Measurements from ENCODE around the gene ANKRD28.

DNA sequence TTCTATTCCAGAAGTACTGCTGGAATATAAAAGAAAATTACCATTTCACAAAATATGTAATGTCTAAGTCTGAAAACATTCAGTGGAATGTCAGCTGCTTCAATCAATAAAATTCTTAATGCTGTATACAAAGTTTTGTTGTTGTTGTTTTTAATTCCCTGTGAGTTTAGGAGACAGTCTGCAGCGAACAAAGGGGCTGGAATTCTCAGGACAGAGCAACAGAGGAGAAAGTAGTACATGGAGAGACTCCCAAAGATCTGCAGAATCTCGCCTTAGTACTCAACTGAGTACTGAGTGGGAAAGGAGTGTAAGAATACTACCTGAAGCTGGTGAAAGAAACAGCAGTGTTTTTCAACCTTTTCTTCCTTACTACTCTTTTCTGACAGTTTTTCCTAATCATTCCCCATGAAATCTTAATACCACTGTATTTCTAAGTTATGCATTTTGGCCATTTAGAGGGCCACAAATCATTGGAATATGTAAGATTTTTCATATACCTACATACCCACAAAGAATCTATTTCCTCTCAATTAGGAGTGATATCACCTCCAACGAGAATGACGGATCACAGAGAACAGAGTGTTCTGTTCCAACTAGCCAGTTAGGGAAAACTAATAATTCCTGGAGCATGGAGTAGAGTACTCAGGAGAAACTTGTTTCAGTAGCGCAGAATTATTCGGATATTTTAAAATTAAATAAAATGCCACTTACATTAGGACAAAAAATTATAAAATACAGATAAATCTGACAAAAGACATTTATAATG, 16.0 kb downstream of the ANKRD28 start:
- TF ChIP-seq POLR2AphosphoS5 (IDR thresholded peaks at IDR 0.05; ENCODE audit: low read depth, low read length) (no peak), POLR2A (IDR thresholded peaks at IDR 0.05; ENCODE audit: low read depth, low read length) (no peak)
